Peyer's patch (tissue), 4 donors: Measurements from ENCODE around the gene ERCC8. TPM values are rescaled to one million over a fixed set of nuclear protein-coding genes. Genes with fewer than 3 reads are reported as not detected.
"Not testable (repeated sequence)": the region's sequence is repeated elsewhere in the genome, so short reads cannot be mapped to it uniquely, and the experiment has no call there.

Experiments
- DNase-seq, 3 donors: peaks; one replicate each; pipeline ENCODE4 v3.0.0-alpha.2; 2017 to 2019
- H3K27ac ChIP-seq, 4 donors: fragments of 200-600 bp; sonication (generic); one replicate each; pipeline ENCODE4 v1.5.1; 2016 to 2019
- H3K27me3 ChIP-seq, 2 donors: fragments of 200-600 bp; sonication (generic); one replicate each; pipeline ENCODE4 v1.5.1; 2019
- H3K36me3 ChIP-seq, 3 donors: fragments of 200-600 bp; sonication (generic); one replicate each; pipeline ENCODE4 v1.5.1; 2016 to 2019
- H3K4me1 ChIP-seq, 4 donors: fragments of 200-600 bp; sonication (generic); one replicate each; pipeline ENCODE4 v1.5.1; 2016 to 2019
- H3K4me3 ChIP-seq, 4 donors: fragments of 200-600 bp; sonication (generic); 1 replicate in 3 of 4; 2 replicates in 1 of 4; pipeline ENCODE4 v1.5.1; 2016 to 2019; ENCODE audit warnings: mild to moderate bottlenecking in 1 of 4
- H3K9me3 ChIP-seq, 4 donors: fragments of 200-600 bp; sonication (generic); one replicate each; pipeline ENCODE4 v1.5.1; 2016 to 2019; ENCODE audit warnings: mild to moderate bottlenecking in 1 of 4
- POLR2A ChIP-seq, 2 donors: fragments of 450-650 bp; IDR thresholded peaks; one replicate each; pipeline ENCODE4 v1.5.1; 2017; ENCODE audit warnings: antibody characterized with exemption in 2 of 2, mild to moderate bottlenecking in 2 of 2, moderate library complexity in 2 of 2
- total RNA-seq, 4 donors: library from RNA; depleted of rRNA; stranded (reverse); fragments of >200 nt; gene quantifications; one replicate each; pipeline ENCODE4 v1.1.0, GENCODE V29; 2016
- TF ChIP-seq, protein P1 (sequence below), 6 experiments: fragments of 450-650 bp in 4 of 6; fragments of 200-600 bp in 2 of 6; sonication (generic) in 1 of 6; IDR thresholded peaks; one replicate each; pipeline ENCODE4 v1.5.1; 2017 to 2019; ENCODE audit warnings: antibody characterized with exemption in 6 of 6, mild to moderate bottlenecking in 3 of 6, moderate library complexity in 1 of 6

Gene ERCC8, protein sequence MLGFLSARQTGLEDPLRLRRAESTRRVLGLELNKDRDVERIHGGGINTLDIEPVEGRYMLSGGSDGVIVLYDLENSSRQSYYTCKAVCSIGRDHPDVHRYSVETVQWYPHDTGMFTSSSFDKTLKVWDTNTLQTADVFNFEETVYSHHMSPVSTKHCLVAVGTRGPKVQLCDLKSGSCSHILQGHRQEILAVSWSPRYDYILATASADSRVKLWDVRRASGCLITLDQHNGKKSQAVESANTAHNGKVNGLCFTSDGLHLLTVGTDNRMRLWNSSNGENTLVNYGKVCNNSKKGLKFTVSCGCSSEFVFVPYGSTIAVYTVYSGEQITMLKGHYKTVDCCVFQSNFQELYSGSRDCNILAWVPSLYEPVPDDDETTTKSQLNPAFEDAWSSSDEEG
- total RNA-seq: 10 to 100 TPM in 1 of 4 donors, 1 to 10 TPM in 3; 7.2 to 15.2 (median 7.7) TPM

DNA sequence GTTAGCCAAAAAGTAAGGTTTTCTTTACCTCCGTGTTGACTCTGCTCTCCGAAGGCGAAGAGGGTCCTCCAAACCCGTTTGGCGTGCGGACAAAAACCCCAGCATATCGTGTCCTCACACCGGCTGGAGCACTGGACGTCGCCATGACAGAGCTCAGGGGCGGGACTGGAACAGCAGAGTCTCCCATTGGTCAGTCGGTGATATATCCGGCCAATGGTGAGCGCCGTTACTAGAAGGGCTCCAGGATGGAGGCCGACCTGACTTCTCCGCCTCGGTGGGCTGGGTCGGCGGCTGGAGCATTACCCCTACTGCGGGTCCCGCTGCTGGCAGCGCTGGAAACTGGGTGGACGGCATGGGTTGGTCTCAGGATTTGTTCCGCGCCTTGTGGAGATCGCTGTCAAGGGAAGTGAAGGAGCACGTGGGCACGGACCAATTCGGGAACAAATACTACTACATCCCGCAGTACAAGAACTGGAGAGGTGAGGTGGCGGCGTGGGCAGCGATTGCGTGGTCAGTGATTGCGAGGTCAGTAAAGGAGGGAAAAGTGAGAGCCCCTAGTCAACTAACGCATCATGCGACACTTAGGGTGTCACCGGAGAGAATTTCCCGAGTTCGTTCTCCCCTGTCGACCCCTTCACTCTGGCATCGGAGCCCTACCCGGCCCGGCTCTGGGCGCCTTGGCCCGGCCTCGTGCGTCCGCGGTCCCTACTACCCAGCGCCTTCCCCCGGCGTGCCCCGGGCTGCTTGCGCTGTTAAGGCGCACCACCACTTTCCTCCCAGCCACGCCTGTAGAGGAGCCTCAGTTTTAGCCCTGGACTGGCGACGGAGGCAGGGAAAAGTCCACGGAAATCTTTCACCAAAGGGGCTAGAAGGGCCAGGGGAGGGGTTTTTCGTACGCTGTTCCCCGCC lies at the start of gene ERCC8, which contains the start of gene NDUFAF2:
Gene ERCC8 (minus strand): TSS at position 167 of the 909 bp plus-strand sequence. CDS start 62 bp downstream, at position 105.
Gene NDUFAF2 (plus strand): TSS at position 302 of the 909 bp plus-strand sequence. CDS start 51 bp downstream, at position 353.
- Histone ChIP-seq H3K27ac (peak within 1 kb of the TSS; percentile 51 to 76 (median 73)), H3K27me3 (no peaks in the 10 kb centered on the region), H3K36me3 (no peaks in the 10 kb centered on the region), H3K4me3 (peak within 1 kb of the TSS; percentile 61 to 80 (median 66)), H3K4me1 (peaks cover 0 to 23% (median 5%) of the 10 kb centered on the region in 4 donors), H3K9me3 (no peaks in the 10 kb centered on the region)
- peak; percentile 91 to 97 (median 91) for DNase-seq
- TF ChIP-seq, protein P1, sequence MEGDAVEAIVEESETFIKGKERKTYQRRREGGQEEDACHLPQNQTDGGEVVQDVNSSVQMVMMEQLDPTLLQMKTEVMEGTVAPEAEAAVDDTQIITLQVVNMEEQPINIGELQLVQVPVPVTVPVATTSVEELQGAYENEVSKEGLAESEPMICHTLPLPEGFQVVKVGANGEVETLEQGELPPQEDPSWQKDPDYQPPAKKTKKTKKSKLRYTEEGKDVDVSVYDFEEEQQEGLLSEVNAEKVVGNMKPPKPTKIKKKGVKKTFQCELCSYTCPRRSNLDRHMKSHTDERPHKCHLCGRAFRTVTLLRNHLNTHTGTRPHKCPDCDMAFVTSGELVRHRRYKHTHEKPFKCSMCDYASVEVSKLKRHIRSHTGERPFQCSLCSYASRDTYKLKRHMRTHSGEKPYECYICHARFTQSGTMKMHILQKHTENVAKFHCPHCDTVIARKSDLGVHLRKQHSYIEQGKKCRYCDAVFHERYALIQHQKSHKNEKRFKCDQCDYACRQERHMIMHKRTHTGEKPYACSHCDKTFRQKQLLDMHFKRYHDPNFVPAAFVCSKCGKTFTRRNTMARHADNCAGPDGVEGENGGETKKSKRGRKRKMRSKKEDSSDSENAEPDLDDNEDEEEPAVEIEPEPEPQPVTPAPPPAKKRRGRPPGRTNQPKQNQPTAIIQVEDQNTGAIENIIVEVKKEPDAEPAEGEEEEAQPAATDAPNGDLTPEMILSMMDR (IDR thresholded peaks at IDR 0.05): no peak
- TF ChIP-seq POLR2A (IDR thresholded peaks at IDR 0.05): peak; percentile 23 to 47

DNA sequence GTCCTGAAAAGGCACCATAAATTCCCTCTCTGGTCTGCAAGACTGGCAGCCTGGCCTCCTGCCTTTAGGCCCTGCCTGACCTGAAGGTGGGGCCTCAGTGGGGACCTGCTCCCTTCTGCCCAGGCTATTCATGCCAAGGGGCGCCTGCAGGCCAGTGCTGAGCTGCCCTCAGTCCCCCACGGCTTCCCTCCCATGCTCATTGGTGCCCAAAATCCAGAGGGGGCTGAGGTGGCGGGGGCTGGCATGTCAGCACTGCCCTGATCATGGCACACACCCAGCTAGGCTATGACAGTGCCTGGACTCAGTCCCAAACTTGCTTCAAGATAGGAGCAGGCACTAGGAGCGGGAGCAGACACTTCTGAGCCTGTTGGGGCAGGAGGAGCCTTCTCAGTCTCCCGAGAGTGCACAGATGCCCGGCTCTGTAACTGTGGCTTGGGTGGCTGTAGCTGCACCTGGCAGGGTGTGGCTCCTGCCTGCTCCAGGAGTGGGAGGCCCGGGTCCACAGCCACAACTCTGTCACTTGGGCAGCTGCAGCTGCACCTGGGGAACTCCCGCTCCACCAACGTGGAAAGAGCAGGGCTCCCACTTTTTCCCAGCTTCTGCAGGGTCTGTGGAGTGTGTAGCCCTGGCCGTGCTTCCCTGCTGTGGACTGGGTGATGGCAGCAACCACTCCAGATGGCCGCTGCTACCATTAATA lies 49.2 kb upstream of the ERCC8 start:
- Histone ChIP-seq H3K27me3 (no peaks in the 10 kb centered on the region), H3K27ac (no peak overlapping the region), H3K9me3 (peaks cover 0 to 14% (median 2%) of the 10 kb centered on the region in 4 donors), H3K36me3 (no peaks in the 10 kb centered on the region), H3K4me3 (no peak overlapping the region), H3K4me1 (no peaks in the 10 kb centered on the region)
- no peak for DNase-seq
- TF ChIP-seq, protein P1 (IDR thresholded peaks at IDR 0.05): no peak
- no peak for TF ChIP-seq POLR2A (IDR thresholded peaks at IDR 0.05)

GRCh38 chr5:60993425-60993824 lies 48.6 kb upstream of the ERCC8 start:
- TF ChIP-seq POLR2A (IDR thresholded peaks at IDR 0.05): no peak
- TF ChIP-seq, protein P1 (IDR thresholded peaks at IDR 0.05): no peak
- H3K4me3 ChIP-seq: no peak overlapping the region
- no peak overlapping the region for H3K27ac ChIP-seq
- H3K4me1 ChIP-seq: no peaks in the 10 kb centered on the region
- no peak for DNase-seq
- H3K27me3 ChIP-seq: no peaks in the 10 kb centered on the region
- no peaks in the 10 kb centered on the region for H3K36me3 ChIP-seq
- peaks cover 0 to 14% (median 2%) of the 10 kb centered on the region in 4 donors for H3K9me3 ChIP-seq

DNA sequence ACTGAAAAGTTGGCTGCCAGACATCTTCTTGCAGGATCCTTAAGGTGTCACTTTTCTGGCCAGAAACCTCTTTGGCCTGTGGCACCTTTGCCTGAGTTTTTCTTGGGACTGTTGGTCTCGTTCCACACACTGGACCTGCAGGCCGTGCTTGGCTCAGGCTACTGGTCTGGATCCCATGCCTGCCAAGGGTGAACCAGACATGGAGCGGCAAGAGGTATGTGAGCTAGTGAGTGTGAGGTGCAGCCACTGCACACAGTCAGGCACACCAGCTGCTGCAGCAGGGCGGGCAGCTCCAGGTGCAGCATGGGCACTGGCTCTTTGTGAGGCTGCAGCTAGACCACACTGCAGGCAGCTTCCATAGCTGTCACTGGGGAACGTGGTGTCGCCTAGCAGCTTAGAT lies 48.0 kb upstream of the ERCC8 start:
- Histone ChIP-seq H3K9me3 (peaks cover 0 to 14% (median 2%) of the 10 kb centered on the region in 4 donors), H3K27ac (no peak overlapping the region), H3K36me3 (no peaks in the 10 kb centered on the region), H3K4me3 (no peak overlapping the region), H3K27me3 (no peaks in the 10 kb centered on the region), H3K4me1 (no peaks in the 10 kb centered on the region)
- no peak for TF ChIP-seq POLR2A (IDR thresholded peaks at IDR 0.05)
- TF ChIP-seq, protein P1 (IDR thresholded peaks at IDR 0.05): no peak
- no peak for DNase-seq

DNA sequence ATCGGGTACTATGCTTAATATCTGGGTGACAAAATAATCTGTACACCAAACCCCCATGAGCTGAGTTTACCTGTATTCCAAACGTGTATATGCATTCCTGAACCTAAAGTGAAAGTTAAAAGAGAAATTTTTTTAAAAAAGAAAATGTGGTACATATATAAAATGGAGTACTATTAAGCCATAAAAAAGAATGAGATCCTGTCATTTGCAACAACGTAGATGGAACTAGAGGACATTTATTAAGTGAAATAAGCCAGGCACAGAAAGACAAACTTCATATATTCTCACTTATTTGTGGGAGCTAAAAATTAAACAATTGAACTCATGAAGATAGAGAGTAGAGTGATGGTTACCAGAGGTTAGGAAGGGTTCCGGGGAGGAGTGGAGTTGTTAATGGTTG lies 44.9 kb upstream of the ERCC8 start:
- peaks cover 0 to 14% (median 2%) of the 10 kb centered on the region in 4 donors for H3K9me3 ChIP-seq
- no peak for TF ChIP-seq POLR2A (IDR thresholded peaks at IDR 0.05)
- TF ChIP-seq, protein P1 (IDR thresholded peaks at IDR 0.05): no peak
- no peak overlapping the region for H3K4me3 ChIP-seq
- no peak for DNase-seq
- H3K27ac ChIP-seq: no peak overlapping the region
- no peaks in the 10 kb centered on the region for H3K27me3 ChIP-seq
- H3K4me1 ChIP-seq: no peaks in the 10 kb centered on the region
- H3K36me3 ChIP-seq: no peaks in the 10 kb centered on the region

GRCh38 chr5:60982127-60982526 lies 37.3 kb upstream of the ERCC8 start:
- H3K4me1 ChIP-seq, H3K27me3 ChIP-seq, DNase-seq, H3K4me3 ChIP-seq, H3K9me3 ChIP-seq, H3K27ac ChIP-seq, H3K36me3 ChIP-seq: not testable (repeated sequence)
